ENCODE data around the gene MAP3K6.

The MAP3K6 gene

DNA sequence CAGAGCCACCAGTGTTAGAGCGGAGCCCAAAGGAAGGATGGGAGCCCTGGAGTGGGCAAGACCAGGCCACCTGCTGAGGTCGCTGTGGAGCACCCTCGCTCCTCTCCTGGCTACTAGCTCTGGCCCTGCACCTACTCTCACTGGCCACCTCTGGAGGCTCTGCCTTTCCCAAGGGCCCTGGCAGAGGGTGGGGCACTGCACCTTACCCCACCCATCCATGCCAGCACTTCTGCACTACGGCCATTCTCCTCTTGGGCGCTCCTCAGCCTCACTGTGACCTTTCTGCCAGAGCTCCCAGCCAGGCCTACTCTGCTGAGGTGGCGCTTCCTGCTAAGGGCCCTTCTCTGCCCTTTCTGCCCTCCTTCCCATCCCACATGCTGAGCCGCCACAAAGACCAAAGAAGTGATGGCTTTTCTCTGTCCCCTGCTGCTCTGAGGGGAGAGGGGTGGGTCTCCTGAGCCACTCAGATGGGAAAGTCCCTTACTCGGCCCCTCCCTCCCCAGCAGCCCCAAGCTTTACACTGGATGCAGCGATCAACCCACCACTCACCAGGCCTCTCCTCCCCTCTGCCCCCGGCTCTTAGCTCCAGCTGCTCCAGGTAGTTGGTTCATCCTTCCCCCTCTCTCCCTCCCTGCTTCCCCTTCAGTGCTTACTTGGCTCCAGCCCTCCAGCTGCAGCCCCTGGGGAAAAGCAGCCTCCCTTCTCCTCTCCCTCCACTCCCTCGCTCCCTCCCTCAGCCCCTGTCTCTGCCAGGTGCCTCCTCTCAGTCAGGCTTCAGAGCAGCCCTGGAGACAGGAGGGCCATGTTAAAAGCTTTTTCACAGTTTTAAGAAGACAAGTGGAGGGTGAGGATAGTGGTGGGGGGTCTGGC lies 59.6 kb downstream of the MAP3K6 start:
- DNase-seq (ENCODE audit: low spot score) = no peak
- in situ Hi-C loops (cut with MboI; ENCODE audit: low sequenced_read_pairs, unreplicated experiment) = no loop called here
- TF ChIP-seq, protein P1, sequence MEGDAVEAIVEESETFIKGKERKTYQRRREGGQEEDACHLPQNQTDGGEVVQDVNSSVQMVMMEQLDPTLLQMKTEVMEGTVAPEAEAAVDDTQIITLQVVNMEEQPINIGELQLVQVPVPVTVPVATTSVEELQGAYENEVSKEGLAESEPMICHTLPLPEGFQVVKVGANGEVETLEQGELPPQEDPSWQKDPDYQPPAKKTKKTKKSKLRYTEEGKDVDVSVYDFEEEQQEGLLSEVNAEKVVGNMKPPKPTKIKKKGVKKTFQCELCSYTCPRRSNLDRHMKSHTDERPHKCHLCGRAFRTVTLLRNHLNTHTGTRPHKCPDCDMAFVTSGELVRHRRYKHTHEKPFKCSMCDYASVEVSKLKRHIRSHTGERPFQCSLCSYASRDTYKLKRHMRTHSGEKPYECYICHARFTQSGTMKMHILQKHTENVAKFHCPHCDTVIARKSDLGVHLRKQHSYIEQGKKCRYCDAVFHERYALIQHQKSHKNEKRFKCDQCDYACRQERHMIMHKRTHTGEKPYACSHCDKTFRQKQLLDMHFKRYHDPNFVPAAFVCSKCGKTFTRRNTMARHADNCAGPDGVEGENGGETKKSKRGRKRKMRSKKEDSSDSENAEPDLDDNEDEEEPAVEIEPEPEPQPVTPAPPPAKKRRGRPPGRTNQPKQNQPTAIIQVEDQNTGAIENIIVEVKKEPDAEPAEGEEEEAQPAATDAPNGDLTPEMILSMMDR (IDR thresholded peaks at IDR 0.05; ENCODE audit: borderline replicate concordance, control extremely low read depth, extremely low read depth, insufficient read depth, missing control alignments) = no peak

DNA sequence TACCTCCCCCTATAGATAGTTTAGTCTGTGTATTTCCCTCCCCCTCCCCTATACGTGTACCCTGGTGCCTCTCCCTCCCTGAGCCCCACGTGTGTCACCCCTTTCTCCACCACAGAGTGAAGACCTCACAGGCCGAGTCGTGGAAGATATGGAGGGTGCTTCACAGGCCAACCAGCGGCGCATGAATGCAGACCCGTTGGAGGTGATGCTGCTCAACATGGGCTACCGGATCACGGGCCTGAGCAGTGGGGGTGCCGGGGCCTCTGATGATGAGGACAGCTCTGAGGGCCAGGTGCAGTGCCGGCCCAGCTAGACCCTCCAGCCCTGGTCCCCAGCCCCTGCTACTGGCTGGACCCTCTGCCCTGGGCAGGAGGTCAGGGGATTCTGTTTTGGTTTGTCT lies 60.7 kb downstream of the MAP3K6 start:
- in situ Hi-C loops (cut with MboI; ENCODE audit: low sequenced_read_pairs, unreplicated experiment) = no loop called here
- TF ChIP-seq, protein P1 (IDR thresholded peaks at IDR 0.05; ENCODE audit: borderline replicate concordance, control extremely low read depth, extremely low read depth, insufficient read depth, missing control alignments) = no peak
- DNase-seq (ENCODE audit: low spot score) = no peak

Data from GM13976 (cell line).